Body of pancreas (tissue), 4 donors: Measurements from ENCODE around the gene PRKAB2. TPM values are rescaled to one million over a fixed set of nuclear protein-coding genes. Genes with fewer than 3 reads are reported as not detected.
"Not testable (repeated sequence)": the region's sequence is repeated elsewhere in the genome, so short reads cannot be mapped to it uniquely, and the experiment has no call there.

Experiments used
- ATAC-seq: fragments of 150-250 bp; one replicate; pipeline ENCODE4 v1.9.1; 2016
- DNase-seq, 4 donors: peaks; one replicate each; pipeline ENCODE4 v3.0.0-alpha.2; 2019
- H3K27ac ChIP-seq, 4 donors: fragments of 200-600 bp; sonication (generic); 1 replicate in 3 of 4; 2 replicates in 1 of 4; pipeline versions ENCODE4 v1.5.1 to v1.6.1; 2016 to 2019; ENCODE audit warnings: mild to moderate bottlenecking in 1 of 4, mixed read lengths in 1 of 4, moderate library complexity in 1 of 4
- H3K27me3 ChIP-seq, 2 donors: fragments of 200-600 bp; sonication (generic); one replicate each; pipeline ENCODE4 v1.6.0; 2016; ENCODE audit warnings: mild to moderate bottlenecking in 1 of 2
- H3K36me3 ChIP-seq, 2 donors: fragments of 200-600 bp; sonication (generic); replicated peaks in 1 of 2; 2 replicates each; pipeline ENCODE4 v1.5.1; 2016; ENCODE audit warnings: low read depth in 2 of 2; ENCODE audit not compliant: insufficient read depth in 1 of 2
- H3K4me1 ChIP-seq: fragments of 200-600 bp; sonication (generic); one replicate; pipeline ENCODE4 v1.6.0; 2016
- H3K4me3 ChIP-seq, 2 donors: fragments of 200-600 bp; sonication (generic); 1 replicate in 1 of 2; 2 replicates in 1 of 2; pipeline ENCODE4 v1.5.1; 2016 to 2019
- H3K9me3 ChIP-seq, 3 donors: fragments of 200-600 bp; sonication (generic); 1 replicate in 2 of 3; 2 replicates in 1 of 3; pipeline ENCODE4 v1.5.1; 2016
- POLR2A ChIP-seq, 3 donors: fragments of 450-650 bp; IDR thresholded peaks; one replicate each; pipeline ENCODE4 v1.6.1; 2016; ENCODE audit warnings: antibody characterized with exemption in 3 of 3, mild to moderate bottlenecking in 2 of 3
- WGBS, 2 donors: methylation state at CpG; one replicate each; pipeline ENCODE4 v1.1.5; 2017; 5-methylcytosine and 5-hydroxymethylcytosine counted together
- intact Hi-C: fragments of 100-400 bp; cut with DNase I; formaldehyde crosslinking; loops from one replicate; pipeline ENCODE4 v1.15.1; 2023
- total RNA-seq, 2 donors: library from RNA; depleted of rRNA; stranded (reverse); fragments of >200 nt; gene quantifications; one replicate each; pipeline ENCODE4 v1.1.0, GENCODE V29; 2016
- TF ChIP-seq, protein P1 (sequence below), 7 experiments: fragments of 450-650 bp in 4 of 7; fragments of 200-600 bp in 3 of 7; sonication (generic) in 3 of 7; IDR thresholded peaks; one replicate each; pipeline ENCODE4 v1.5.1; 2016 to 2019; ENCODE audit warnings: antibody characterized with exemption in 7 of 7

PRKAB2 gene
- total RNA-seq, 2 donors from 2014 or later: 11.9 to 19.5 TPM

DNA sequence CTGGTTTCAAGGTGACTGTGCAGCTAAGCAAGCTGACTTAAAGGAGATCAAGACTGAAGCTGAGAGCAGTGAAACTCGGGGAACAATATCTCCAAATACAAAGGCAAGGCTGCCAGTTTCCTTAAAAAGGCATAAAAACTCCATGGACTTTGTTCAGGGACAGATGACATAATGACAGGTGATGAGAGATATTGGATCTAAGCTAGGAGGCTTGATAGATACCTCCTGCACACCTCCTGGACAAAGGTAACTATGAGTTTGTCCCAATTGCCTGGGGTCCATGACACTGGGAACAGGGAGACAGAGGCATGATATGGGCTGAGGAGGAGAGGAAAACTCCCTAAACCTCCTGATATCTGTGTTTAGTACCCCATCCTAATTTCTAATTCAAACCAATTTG, 55.2 kb downstream of the PRKAB2 start:
- H3K9me3 ChIP-seq: no peaks in the 10 kb centered on the region
- no peak for ATAC-seq
- no peaks in the 10 kb centered on the region for H3K4me1 ChIP-seq
- no peak overlapping the region for H3K4me3 ChIP-seq
- 33 to 63% methylated on average over 1 of the region's 1 CpG for WGBS, 2 donors
- no peaks in the 10 kb centered on the region for H3K36me3 ChIP-seq
- DNase-seq: no peak
- TF ChIP-seq, protein P1, sequence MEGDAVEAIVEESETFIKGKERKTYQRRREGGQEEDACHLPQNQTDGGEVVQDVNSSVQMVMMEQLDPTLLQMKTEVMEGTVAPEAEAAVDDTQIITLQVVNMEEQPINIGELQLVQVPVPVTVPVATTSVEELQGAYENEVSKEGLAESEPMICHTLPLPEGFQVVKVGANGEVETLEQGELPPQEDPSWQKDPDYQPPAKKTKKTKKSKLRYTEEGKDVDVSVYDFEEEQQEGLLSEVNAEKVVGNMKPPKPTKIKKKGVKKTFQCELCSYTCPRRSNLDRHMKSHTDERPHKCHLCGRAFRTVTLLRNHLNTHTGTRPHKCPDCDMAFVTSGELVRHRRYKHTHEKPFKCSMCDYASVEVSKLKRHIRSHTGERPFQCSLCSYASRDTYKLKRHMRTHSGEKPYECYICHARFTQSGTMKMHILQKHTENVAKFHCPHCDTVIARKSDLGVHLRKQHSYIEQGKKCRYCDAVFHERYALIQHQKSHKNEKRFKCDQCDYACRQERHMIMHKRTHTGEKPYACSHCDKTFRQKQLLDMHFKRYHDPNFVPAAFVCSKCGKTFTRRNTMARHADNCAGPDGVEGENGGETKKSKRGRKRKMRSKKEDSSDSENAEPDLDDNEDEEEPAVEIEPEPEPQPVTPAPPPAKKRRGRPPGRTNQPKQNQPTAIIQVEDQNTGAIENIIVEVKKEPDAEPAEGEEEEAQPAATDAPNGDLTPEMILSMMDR (IDR thresholded peaks at IDR 0.05): no peak
- no peak for TF ChIP-seq POLR2A (IDR thresholded peaks at IDR 0.05)
- intact Hi-C loops: no loop called here
- H3K27ac ChIP-seq: no peak overlapping the region
- H3K27me3 ChIP-seq: no peaks in the 10 kb centered on the region

DNA sequence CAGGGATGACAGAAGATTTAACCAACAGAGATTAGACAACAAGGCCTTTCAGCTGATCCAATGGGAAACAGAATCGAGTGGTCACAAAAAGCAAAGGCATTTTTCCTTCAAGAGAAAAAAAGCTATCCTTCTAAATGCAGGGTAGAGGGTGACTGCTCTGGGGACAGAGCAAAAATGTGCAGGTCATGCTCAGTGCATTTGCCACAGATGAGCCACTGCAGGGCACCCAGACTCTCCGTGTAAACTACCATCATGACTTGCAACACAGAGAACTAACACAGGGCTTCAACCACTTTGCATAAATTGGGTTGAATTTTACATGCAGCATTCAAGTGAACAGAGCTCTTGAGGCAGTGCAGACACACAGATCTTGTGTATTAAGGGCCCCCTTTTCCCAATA, 56.8 kb downstream of the PRKAB2 start:
- intact Hi-C loops: no loop called here
- DNase-seq: no peak
- no peak overlapping the region for H3K27ac ChIP-seq
- no peaks in the 10 kb centered on the region for H3K27me3 ChIP-seq
- H3K4me1 ChIP-seq: no peaks in the 10 kb centered on the region
- H3K9me3 ChIP-seq: no peaks in the 10 kb centered on the region
- no peak for ATAC-seq
- H3K4me3 ChIP-seq: no peak overlapping the region
- no peaks in the 10 kb centered on the region for H3K36me3 ChIP-seq
- WGBS, 2 donors: 59 to 63% methylated on average over 2 of the region's 2 CpGs
- TF ChIP-seq POLR2A (IDR thresholded peaks at IDR 0.05): no peak
- TF ChIP-seq, protein P1 (IDR thresholded peaks at IDR 0.05): no peak

DNA sequence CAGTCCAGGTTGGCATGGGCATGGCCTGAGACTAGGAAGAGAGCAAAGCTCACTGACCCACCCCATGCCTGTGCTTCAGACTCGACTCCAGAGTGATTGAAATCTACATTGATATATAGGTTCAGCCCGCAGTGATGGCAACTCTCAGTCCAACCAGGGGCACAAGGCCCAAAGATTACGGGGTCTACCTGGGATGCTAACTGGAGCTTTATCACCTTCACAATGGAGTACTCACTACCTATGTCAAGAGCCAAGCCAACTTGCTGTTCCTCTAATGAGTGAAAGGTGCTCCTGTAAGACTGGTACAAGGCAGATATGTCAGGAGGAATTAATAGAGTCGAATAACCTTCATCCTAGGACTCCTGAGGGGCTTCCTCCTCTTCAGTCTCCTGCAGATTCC, 57.2 kb downstream of the PRKAB2 start:
- 90% methylated on average over 2 to 3 of the region's 4 CpGs for WGBS, 2 donors
- H3K4me3 ChIP-seq, H3K27me3 ChIP-seq, H3K9me3 ChIP-seq, H3K36me3 ChIP-seq, DNase-seq, H3K27ac ChIP-seq, ATAC-seq, intact Hi-C loops, H3K4me1 ChIP-seq: not testable (repeated sequence)

DNA sequence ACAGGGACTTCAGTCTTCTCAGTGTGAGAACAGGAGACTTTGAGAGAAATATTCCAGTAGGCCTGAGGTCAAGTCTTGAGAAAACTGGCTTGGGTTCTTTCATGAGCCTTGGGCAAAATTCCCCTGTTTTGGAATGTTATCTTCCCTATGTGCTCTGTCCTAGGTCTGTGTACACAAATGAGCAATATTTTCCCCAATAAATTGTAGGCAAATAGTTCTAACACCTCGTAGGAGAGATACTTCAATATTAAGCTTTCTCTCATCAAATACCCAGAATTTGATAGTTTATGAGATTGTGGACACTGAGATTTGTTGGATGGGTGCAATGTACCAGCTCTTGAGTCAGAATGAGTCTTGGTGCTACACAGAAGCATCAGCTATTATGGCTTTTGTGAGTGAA, 57.9 kb downstream of the PRKAB2 start:
- H3K27ac ChIP-seq, H3K27me3 ChIP-seq, H3K4me1 ChIP-seq, H3K4me3 ChIP-seq, DNase-seq, intact Hi-C loops, H3K9me3 ChIP-seq, H3K36me3 ChIP-seq, ATAC-seq: not testable (repeated sequence)
- WGBS, 2 donors: 50 to 56% methylated on average over 1 of the region's 1 CpG

DNA sequence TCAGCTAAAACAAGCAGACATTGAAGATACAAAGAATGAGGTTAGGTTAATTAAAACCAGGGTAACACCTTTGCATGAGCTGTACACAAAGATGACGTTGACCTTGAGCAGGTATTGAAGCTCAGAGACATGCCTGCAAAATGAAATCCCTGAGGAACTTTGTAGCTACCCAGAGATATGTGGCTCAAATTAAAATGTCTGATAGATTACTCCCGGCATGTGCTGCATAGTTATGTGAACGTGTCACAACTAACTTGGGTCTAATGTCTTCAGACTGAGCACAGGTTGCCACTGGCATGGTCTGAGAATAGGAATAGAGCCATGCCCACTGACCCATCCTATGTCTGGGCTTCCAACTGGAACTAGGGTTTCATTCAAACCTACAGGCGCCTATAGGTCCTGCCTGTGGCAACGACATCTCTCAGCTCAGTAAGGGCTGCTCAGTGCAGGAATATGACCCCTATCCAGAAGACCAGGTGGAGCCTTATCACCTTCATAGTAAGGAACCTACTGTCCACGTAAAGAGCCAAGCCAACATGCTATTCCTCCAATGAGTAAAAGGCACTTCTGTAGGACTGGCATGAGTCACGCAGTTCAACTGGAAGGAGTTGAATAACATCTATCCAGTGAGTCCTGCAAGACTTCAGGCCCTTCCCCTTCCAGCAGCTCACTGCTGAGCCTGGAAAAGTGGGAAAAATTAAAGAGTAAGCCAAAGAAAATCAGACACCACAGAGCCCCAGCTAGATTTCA, 60.7 kb downstream of the PRKAB2 start:
- 68 to 71% methylated on average over 7 of the region's 7 CpGs for WGBS, 2 donors
- Histone ChIP-seq H3K27me3 (no peaks in the 10 kb centered on the region), H3K4me3 (no peak overlapping the region), H3K4me1 (no peaks in the 10 kb centered on the region), H3K27ac (no peak overlapping the region), H3K9me3 (no peaks in the 10 kb centered on the region), H3K36me3 (no peaks in the 10 kb centered on the region)
- no peak for DNase-seq
- intact Hi-C loops: no loop called here
- ATAC-seq: no peak
- TF ChIP-seq, protein P1 (IDR thresholded peaks at IDR 0.05): no peak
- TF ChIP-seq POLR2A (IDR thresholded peaks at IDR 0.05): no peak

DNA sequence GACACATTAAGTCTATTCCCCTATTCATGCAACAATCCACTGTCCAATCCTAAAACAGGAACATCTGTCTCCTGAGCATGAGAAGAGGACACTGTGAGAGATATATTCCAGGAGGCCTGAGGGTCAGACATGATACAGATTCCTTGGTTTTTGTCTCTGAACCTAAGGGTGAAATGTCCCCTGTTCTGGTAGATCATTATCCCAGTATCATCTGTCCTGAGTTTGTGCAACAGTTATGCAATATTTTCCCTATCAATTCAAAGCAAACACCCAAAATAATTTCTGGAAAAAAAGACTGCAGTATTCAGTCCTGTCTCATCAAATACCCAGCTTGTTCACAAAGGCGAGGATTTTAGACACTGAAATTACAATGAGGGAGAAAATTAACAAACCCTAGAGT, 61.4 kb downstream of the PRKAB2 start:
- 62 to 80% methylated on average over 1 of the region's 1 CpG for WGBS, 2 donors
- Histone ChIP-seq H3K36me3 (no peaks in the 10 kb centered on the region), H3K27ac (no peak overlapping the region), H3K4me3 (no peak overlapping the region), H3K9me3 (no peaks in the 10 kb centered on the region), H3K27me3 (no peaks in the 10 kb centered on the region), H3K4me1 (no peaks in the 10 kb centered on the region)
- ATAC-seq (no peak), DNase-seq (no peak)
- intact Hi-C loops: no loop called here
- TF ChIP-seq POLR2A (IDR thresholded peaks at IDR 0.05): no peak
- TF ChIP-seq, protein P1 (IDR thresholded peaks at IDR 0.05): no peak
